Naive thymus-derived CD4-positive, alpha-beta T cell (primary cell): ENCODE measurements around the gene CCDC40. TPM values are rescaled to one million over a fixed set of nuclear protein-coding genes. Genes with fewer than 3 reads are reported as not detected.

Experiments
- ATAC-seq: fragments of 150-1000 bp; cut with Tn5 transposase; 2 replicates; pipeline ENCODE4 v1.10.0; 2021; ENCODE audit warnings: mild to moderate bottlenecking, moderate library complexity
- CTCF ChIA-PET: fragments of 350-600 bp; sonication (Branson Sonifier 250); formaldehyde crosslinking; loops from one replicate; lab custom pipeline; 2021; ENCODE audit warnings: antibody characterized with exemption; lab: Charles Lee
- POLR2A ChIA-PET: fragments of 350-600 bp; sonication (Branson Sonifier 250); formaldehyde crosslinking; loops from one replicate; lab custom pipeline; 2021; ENCODE audit warnings: antibody characterized with exemption, inconsistent platforms; lab: Charles Lee
- DNase-seq, 9 donors: peaks; one replicate each; pipeline versions ENCODE4 v3.0.0 to v3.0.0-alpha.2; 2020 to 2022; ENCODE audit warnings: mixed read lengths in 1 of 9
- H3K27ac ChIP-seq: one replicate; pipeline ENCODE4 v1.7.0; 2013; ENCODE audit warnings: mild to moderate bottlenecking, low read depth, low read length, moderate library complexity
- H3K27me3 ChIP-seq, 2 donors: one replicate each; pipeline ENCODE4 v1.7.0; 2013; ENCODE audit warnings: low read length in 2 of 2, mild to moderate bottlenecking in 2 of 2, moderate library complexity in 2 of 2; ENCODE audit not compliant: control insufficient read depth in 2 of 2, insufficient read depth in 2 of 2
- H3K36me3 ChIP-seq, 3 experiments: 1 replicate in 2 of 3; 2 replicates in 1 of 3; pipeline ENCODE4 v1.7.0; 2013; ENCODE audit warnings: low read length in 3 of 3, mild to moderate bottlenecking in 3 of 3, moderate library complexity in 1 of 3; ENCODE audit not compliant: insufficient read depth in 3 of 3, control insufficient read depth in 2 of 3
- H3K4me1 ChIP-seq, 2 donors: one replicate each; pipeline ENCODE4 v1.7.0; 2013; ENCODE audit warnings: low read length in 2 of 2, mild to moderate bottlenecking in 2 of 2, moderate library complexity in 1 of 2; ENCODE audit not compliant: control insufficient read depth in 2 of 2, insufficient read depth in 2 of 2
- H3K4me3 ChIP-seq: 2 replicates; pipeline ENCODE4 v1.7.0; 2013; ENCODE audit warnings: mild to moderate bottlenecking, low read length
- H3K9me3 ChIP-seq, 3 experiments: 1 replicate in 2 of 3; 2 replicates in 1 of 3; pipeline ENCODE4 v1.7.0; 2013; ENCODE audit warnings: low read length in 3 of 3; ENCODE audit not compliant: control insufficient read depth in 2 of 3
- H3K27ac Mint-ChIP-seq, 9 donors: one replicate each; pipeline ENCODE4 v1.8.0; 2020 to 2022; ENCODE audit warnings: mixed read lengths in 9 of 9, mild to moderate bottlenecking in 8 of 9, moderate library complexity in 5 of 9, inconsistent platforms in 2 of 9
- H3K27me3 Mint-ChIP-seq, 5 donors: one replicate each; pipeline ENCODE4 v1.8.0; 2021 to 2022; ENCODE audit warnings: mixed read lengths in 5 of 5, mild to moderate bottlenecking in 1 of 5
- H3K36me3 Mint-ChIP-seq, 5 donors: one replicate each; pipeline ENCODE4 v1.8.0; 2020 to 2022; ENCODE audit warnings: mixed read lengths in 5 of 5, mild to moderate bottlenecking in 3 of 5, inconsistent platforms in 1 of 5
- H3K4me1 Mint-ChIP-seq, 7 donors: one replicate each; pipeline ENCODE4 v1.8.0; 2020 to 2022; ENCODE audit warnings: mixed read lengths in 7 of 7, mild to moderate bottlenecking in 3 of 7, inconsistent platforms in 1 of 7
- H3K4me3 Mint-ChIP-seq, 10 donors: one replicate each; pipeline ENCODE4 v1.8.0; 2020 to 2022; ENCODE audit warnings: mild to moderate bottlenecking in 10 of 10, mixed read lengths in 10 of 10, moderate library complexity in 6 of 10, inconsistent platforms in 2 of 10
- H3K9me3 Mint-ChIP-seq, 11 donors: one replicate each; pipeline ENCODE4 v1.8.0; 2020 to 2022; ENCODE audit warnings: mixed read lengths in 11 of 11, mild to moderate bottlenecking in 4 of 11, inconsistent platforms in 1 of 11, moderate library complexity in 1 of 11
- intact Hi-C, 2 donors: fragments of 100-400 bp; cut with micrococcal nuclease; formaldehyde crosslinking; loops; one replicate each; pipeline ENCODE4 v1.15.1; 2023
- polyA plus RNA-seq, 2 donors: library from polyadenylated mRNA; unstranded; fragments of 300-500 nt; fragmentation: Illumina TruSeq; gene quantifications; one replicate each; pipeline ENCODE4 v1.2.3, GENCODE V29; 2021
- total RNA-seq, 6 experiments: library from RNA in 5 of 6; stranded (reverse) in 5 of 6; gene quantifications; 1 replicate in 5 of 6; 2 replicates in 1 of 6; pipeline ENCODE4 v1.2.3 and lab custom pipeline; 2021 to 2026

CCDC40 gene
- total and polyA plus RNA-seq, 7 experiments from 2014 or later = 0.43 to 3.0 (median 0.79) TPM; not detected in 2

GRCh38 chr17:80096561-80097021, 60.1 kb downstream of the CCDC40 start:
- Histone ChIP-seq H3K9me3 (no peaks in the 10 kb centered on the region), H3K27me3 (no peaks in the 10 kb centered on the region), H3K36me3 (no peaks in the 10 kb centered on the region), H3K4me1 (peaks cover 8 to 10% of the 10 kb centered on the region in 2 donors), H3K27ac (no peak overlapping the region), H3K4me3 (no peak overlapping the region)
- H3K4me3 Mint-ChIP-seq = no peak overlapping the region
- no peak for DNase-seq
- ChIA-PET POLR2A (no interaction called here), CTCF (no interaction called here)
- no peak for ATAC-seq
- H3K36me3 Mint-ChIP-seq = no peaks in the 10 kb centered on the region
- H3K27me3 Mint-ChIP-seq = peaks cover 0 to 12% (median 0%) of the 10 kb centered on the region in 5 donors
- H3K4me1 Mint-ChIP-seq = peaks cover 9 to 13% (median 12%) of the 10 kb centered on the region in 7 donors
- H3K27ac Mint-ChIP-seq = no peak overlapping the region
- intact Hi-C loops = no loop called here
- peaks cover 0 to 5% (median 0%) of the 10 kb centered on the region in 11 donors for H3K9me3 Mint-ChIP-seq

GRCh38 chr17:80097127-80097621, 60.7 kb downstream of the CCDC40 start:
- DNase-seq (no peak), ATAC-seq (no peak)
- Histone ChIP-seq H3K27me3 (no peaks in the 10 kb centered on the region), H3K9me3 (no peaks in the 10 kb centered on the region), H3K36me3 (no peaks in the 10 kb centered on the region), H3K4me3 (no peak overlapping the region), H3K4me1 (peaks cover 10 to 11% of the 10 kb centered on the region in 2 donors), H3K27ac (no peak overlapping the region)
- Mint-ChIP-seq H3K9me3 (peaks cover 0 to 5% (median 0%) of the 10 kb centered on the region in 11 donors), H3K27me3 (peaks cover 0 to 10% (median 0%) of the 10 kb centered on the region in 5 donors), H3K27ac (no peak overlapping the region), H3K4me3 (no peak overlapping the region), H3K4me1 (peaks cover 12 to 18% (median 15%) of the 10 kb centered on the region in 7 donors), H3K36me3 (no peaks in the 10 kb centered on the region)
- POLR2A ChIA-PET = no interaction called here
- intact Hi-C loops = no loop called here
- CTCF ChIA-PET = no interaction called here

DNA sequence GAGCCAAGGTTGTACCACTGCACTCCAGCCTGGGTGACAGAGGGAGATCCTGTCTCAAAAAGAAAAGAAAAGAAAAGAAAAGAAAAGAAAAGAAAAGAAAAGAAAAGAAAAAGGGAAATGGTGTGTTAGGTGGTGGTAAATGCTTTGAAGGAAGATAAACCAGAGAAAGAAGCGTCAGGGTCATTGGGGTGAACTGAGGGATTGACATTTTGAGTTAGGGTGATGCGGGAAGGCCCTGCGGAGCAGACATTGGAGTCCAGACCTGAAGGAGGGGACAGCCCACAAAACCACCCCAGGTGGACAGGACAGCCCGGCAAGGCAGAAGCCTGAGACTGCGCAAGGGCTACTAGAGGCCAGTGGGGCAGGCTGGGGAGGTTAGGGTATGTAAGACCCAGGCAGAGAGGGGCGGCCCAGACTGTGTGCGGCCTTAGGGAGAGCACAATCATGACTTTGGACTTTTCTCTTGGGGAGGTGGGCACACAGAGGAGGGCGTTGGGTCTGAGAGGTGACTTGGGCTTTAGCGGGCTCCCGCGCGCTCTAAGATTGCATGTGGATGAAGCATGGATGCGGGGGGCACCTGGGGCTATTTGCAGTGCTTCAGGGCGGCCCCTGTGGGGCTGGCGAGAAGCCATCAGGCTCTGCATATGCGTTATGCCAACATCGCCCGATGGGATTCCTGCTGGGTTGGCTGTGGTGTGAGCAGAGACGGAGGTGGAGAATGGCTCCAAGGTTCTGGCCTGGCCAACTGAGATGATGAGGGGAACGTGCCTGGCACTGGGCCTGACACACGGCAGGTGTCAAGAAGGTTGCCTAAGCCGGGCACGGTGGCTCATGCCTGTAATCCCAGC, 61.6 kb downstream of the CCDC40 start:
- no peaks in the 10 kb centered on the region for H3K9me3 ChIP-seq
- intact Hi-C loops = no loop called here
- H3K27ac Mint-ChIP-seq = peak overlapping the region in 2 of 9 donors; percentile 46 to 65
- H3K36me3 Mint-ChIP-seq = no peaks in the 10 kb centered on the region
- H3K36me3 ChIP-seq = no peaks in the 10 kb centered on the region
- DNase-seq (no peak), ATAC-seq (no peak)
- peaks cover 0 to 5% (median 0%) of the 10 kb centered on the region in 11 donors for H3K9me3 Mint-ChIP-seq
- H3K27me3 Mint-ChIP-seq = peaks cover 0 to 10% (median 0%) of the 10 kb centered on the region in 5 donors
- CTCF ChIA-PET = no interaction called here
- H3K4me3 ChIP-seq = no peak overlapping the region
- POLR2A ChIA-PET = no interaction called here
- peak overlapping the region in 1 of 10 donors; percentile 56 for H3K4me3 Mint-ChIP-seq
- peaks cover 10 to 16% of the 10 kb centered on the region in 2 donors for H3K4me1 ChIP-seq
- no peaks in the 10 kb centered on the region for H3K27me3 ChIP-seq
- H3K27ac ChIP-seq = no peak overlapping the region
- peaks cover 19 to 24% (median 22%) of the 10 kb centered on the region in 7 donors for H3K4me1 Mint-ChIP-seq

- Histone ChIP-seq H3K4me1 (peaks cover 10 to 16% of the 10 kb centered on the region in 2 donors), H3K9me3 (no peaks in the 10 kb centered on the region), H3K27me3 (no peaks in the 10 kb centered on the region), H3K27ac (no peak overlapping the region), H3K4me3 (no peak overlapping the region), H3K36me3 (no peaks in the 10 kb centered on the region)
- no peaks in the 10 kb centered on the region for H3K36me3 Mint-ChIP-seq
- peaks cover 0 to 10% (median 0%) of the 10 kb centered on the region in 5 donors for H3K27me3 Mint-ChIP-seq
- ChIA-PET POLR2A (interaction anchor here (0.6 to 1.0 kb wide), 2 partner anchors 47 to 100 kb away, joined by 3 to 4 read pairs; no protein-coding TSS in a partner anchor), CTCF (no interaction called here)
- DNase-seq (no peak), ATAC-seq (no peak)
- intact Hi-C loops = loop anchor here in 1 of 2 donors (2.0 kb wide), 1 partner anchor 161 kb away; the partner anchor contains the start of gene RNF213
- H3K4me3 Mint-ChIP-seq = peak overlapping the region in 7 of 10 donors; percentile 7 to 87 (median 46)
- peak overlapping the region in 1 of 9 donors; percentile 13 for H3K27ac Mint-ChIP-seq
- H3K4me1 Mint-ChIP-seq = peaks cover 20 to 30% (median 27%) of the 10 kb centered on the region in 7 donors
- peaks cover 0 to 5% (median 0%) of the 10 kb centered on the region in 11 donors for H3K9me3 Mint-ChIP-seq
These were observed 63.0 kb downstream of the CCDC40 start for GRCh38 chr17:80099291-80100034.

DNA sequence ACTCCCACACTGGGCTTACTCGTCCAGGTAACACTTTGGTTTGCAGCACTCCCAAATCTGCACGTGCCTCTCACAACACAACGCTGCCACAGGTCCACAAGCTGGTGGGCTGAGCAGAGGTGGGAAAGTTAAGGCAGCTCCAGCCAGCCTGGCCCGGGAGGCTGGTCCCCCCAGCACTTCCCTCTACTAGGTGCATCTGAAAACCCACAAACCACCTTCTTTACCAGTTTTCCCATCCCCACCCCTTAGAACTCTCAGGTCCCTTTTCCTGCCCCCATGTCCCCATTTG, 63.5 kb downstream of the CCDC40 start:
- ChIA-PET POLR2A (interaction anchor here (0.6 to 1.9 kb wide), 3 partner anchors 46 to 101 kb away, joined by 3 to 7 read pairs (median 4); no protein-coding TSS in a partner anchor), CTCF (interaction anchor here (0.5 to 1.2 kb wide), 2 partner anchors 107 to 818 kb away, joined by 3 read pairs; no protein-coding TSS in a partner anchor)
- Mint-ChIP-seq H3K36me3 (no peaks in the 10 kb centered on the region), H3K4me1 (peaks cover 20 to 30% (median 27%) of the 10 kb centered on the region in 7 donors), H3K27ac (peak overlapping the region in 5 of 9 donors; percentile 25 to 80 (median 78)), H3K4me3 (peak overlapping the region in 9 of 10 donors; percentile 6 to 92 (median 88)), H3K27me3 (peaks cover 0 to 10% (median 0%) of the 10 kb centered on the region in 5 donors), H3K9me3 (peaks cover 0 to 5% (median 0%) of the 10 kb centered on the region in 11 donors)
- H3K4me3 ChIP-seq = no peak overlapping the region
- DNase-seq = no peak
- peaks cover 10 to 16% of the 10 kb centered on the region in 2 donors for H3K4me1 ChIP-seq
- intact Hi-C loops = loop anchor here in 1 of 2 donors (2.0 kb wide), 1 partner anchor 161 kb away; the partner anchor contains the start of gene RNF213
- H3K27ac ChIP-seq = no peak overlapping the region
- no peak for ATAC-seq
- no peaks in the 10 kb centered on the region for H3K36me3 ChIP-seq
- H3K27me3 ChIP-seq = no peaks in the 10 kb centered on the region
- H3K9me3 ChIP-seq = no peaks in the 10 kb centered on the region
